ENCODE data around the gene AGBL3.

Gene AGBL3

GRCh38 chr7:134948246-134948645, 38.1 kb upstream of the AGBL3 start:
- no peak for DNase-seq (ENCODE audit: low spot score)
- TF ChIP-seq, protein P1, sequence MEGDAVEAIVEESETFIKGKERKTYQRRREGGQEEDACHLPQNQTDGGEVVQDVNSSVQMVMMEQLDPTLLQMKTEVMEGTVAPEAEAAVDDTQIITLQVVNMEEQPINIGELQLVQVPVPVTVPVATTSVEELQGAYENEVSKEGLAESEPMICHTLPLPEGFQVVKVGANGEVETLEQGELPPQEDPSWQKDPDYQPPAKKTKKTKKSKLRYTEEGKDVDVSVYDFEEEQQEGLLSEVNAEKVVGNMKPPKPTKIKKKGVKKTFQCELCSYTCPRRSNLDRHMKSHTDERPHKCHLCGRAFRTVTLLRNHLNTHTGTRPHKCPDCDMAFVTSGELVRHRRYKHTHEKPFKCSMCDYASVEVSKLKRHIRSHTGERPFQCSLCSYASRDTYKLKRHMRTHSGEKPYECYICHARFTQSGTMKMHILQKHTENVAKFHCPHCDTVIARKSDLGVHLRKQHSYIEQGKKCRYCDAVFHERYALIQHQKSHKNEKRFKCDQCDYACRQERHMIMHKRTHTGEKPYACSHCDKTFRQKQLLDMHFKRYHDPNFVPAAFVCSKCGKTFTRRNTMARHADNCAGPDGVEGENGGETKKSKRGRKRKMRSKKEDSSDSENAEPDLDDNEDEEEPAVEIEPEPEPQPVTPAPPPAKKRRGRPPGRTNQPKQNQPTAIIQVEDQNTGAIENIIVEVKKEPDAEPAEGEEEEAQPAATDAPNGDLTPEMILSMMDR (IDR thresholded peaks at IDR 0.05; ENCODE audit: extremely low read depth, missing control alignments) = no peak

- no peak for DNase-seq (ENCODE audit: low spot score)
Measured at GRCh38 chr7:134948736-134949135, 37.6 kb upstream of the AGBL3 start.

GRCh38 chr7:134949171-134949570, 37.1 kb upstream of the AGBL3 start:
- no peak for DNase-seq (ENCODE audit: low spot score)
- TF ChIP-seq, protein P1 (IDR thresholded peaks at IDR 0.05; ENCODE audit: extremely low read depth, missing control alignments) = no peak

More at GRCh38 chr7:134948736-134949135, 37.6 kb upstream of the AGBL3 start:
- TF ChIP-seq, protein P1 (IDR thresholded peaks at IDR 0.05; ENCODE audit: extremely low read depth, missing control alignments) = no peak

- DNase-seq (ENCODE audit: low spot score) = peak; percentile 47
Measured at GRCh38 chr7:134954197-134955082, 31.9 kb upstream of the AGBL3 start.

DNA sequence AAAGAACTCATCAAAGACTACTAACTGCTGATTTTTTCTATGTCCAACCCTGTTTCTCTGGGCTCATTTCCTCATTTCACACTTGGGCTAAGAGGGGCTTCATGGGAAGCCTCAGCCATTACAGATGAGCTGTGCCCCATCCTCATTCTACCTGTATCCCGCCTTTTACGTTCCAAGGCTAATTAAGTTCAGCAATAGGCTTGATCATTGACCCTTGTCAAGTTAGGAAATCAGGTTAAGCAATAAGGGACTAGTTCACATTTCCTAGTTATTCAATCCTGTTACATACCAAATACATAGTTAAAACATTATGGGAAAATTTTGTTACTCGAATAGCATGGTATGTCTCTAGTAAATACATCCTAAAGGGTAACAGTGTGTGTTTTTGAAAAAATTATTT, 29.3 kb upstream of the AGBL3 start:
- DNase-seq (ENCODE audit: low spot score) = no peak
- TF ChIP-seq, protein P1 (IDR thresholded peaks at IDR 0.05; ENCODE audit: extremely low read depth, missing control alignments) = no peak

More at GRCh38 chr7:134954197-134955082, 31.9 kb upstream of the AGBL3 start:
- TF ChIP-seq, protein P1 (IDR thresholded peaks at IDR 0.05; ENCODE audit: extremely low read depth, missing control alignments) = no peak

- no peak for DNase-seq (ENCODE audit: low spot score)
- TF ChIP-seq, protein P1 (IDR thresholded peaks at IDR 0.05; ENCODE audit: extremely low read depth, missing control alignments) = no peak
Measured at GRCh38 chr7:134959810-134960209, 26.5 kb upstream of the AGBL3 start.

GRCh38 chr7:134962270-134962780, 24.0 kb upstream of the AGBL3 start:
- TF ChIP-seq, protein P1 (IDR thresholded peaks at IDR 0.05; ENCODE audit: extremely low read depth, missing control alignments) = no peak
- no peak for DNase-seq (ENCODE audit: low spot score)

Measured in GM20000 (cell line).